Left lobe of liver (tissue), 2 donors: Measurements from ENCODE around the gene ZNF32. TPM values are rescaled to one million over a fixed set of nuclear protein-coding genes. Genes with fewer than 3 reads are reported as not detected.

Experiments used
- ATAC-seq: fragments of 200-7000 bp; cut with Tn5 transposase; one replicate; pipeline ENCODE4 v1.9.1; 2020; ENCODE audit warnings: mild to moderate bottlenecking, moderate library complexity
- DNase-seq: peaks from one replicate; pipeline ENCODE4 v3.0.0-alpha.2; 2020; ENCODE audit warnings: low spot score
- total RNA-seq: library from RNA; stranded (reverse); gene quantifications from one replicate; pipeline ENCODE4 v1.2.1, GENCODE V29; 2021
- donor health status: DM: no; HTN: no; CAD: no; lungs with moderate emphysema.
- donor health status: DM: no; HTN: yes; CAD: no.

Gene ZNF32
- total RNA-seq = 14.6 TPM

GRCh38 chr10:43648398-43649184, at the start of gene ZNF32:
Gene ZNF32 (minus strand): TSS chr10:43648881. CDS start chr10:43646133, 2,748 bp downstream.
- ATAC-seq (peak; percentile 98), DNase-seq (peak; percentile 91)

GRCh38 chr10:43698156-43698555, 49.5 kb upstream of the ZNF32 start:
- ATAC-seq = peak; percentile 66
- no peak for DNase-seq

GRCh38 chr10:43696909-43697483, 48.3 kb upstream of the ZNF32 start:
- DNase-seq = no peak
- no peak for ATAC-seq

- DNase-seq (no peak), ATAC-seq (no peak)
Observed at GRCh38 chr10:43695730-43696129, 47.0 kb upstream of the ZNF32 start.

GRCh38 chr10:43695321-43695720, 46.6 kb upstream of the ZNF32 start:
- DNase-seq (no peak), ATAC-seq (no peak)

GRCh38 chr10:43694526-43694925, 45.8 kb upstream of the ZNF32 start:
- DNase-seq (no peak), ATAC-seq (no peak)

- ATAC-seq (no peak), DNase-seq (no peak)
Observed at GRCh38 chr10:43693602-43694001, 44.9 kb upstream of the ZNF32 start.

GRCh38 chr10:43692051-43692825, 43.6 kb upstream of the ZNF32 start:
- ATAC-seq (no peak), DNase-seq (no peak)

GRCh38 chr10:43691485-43691884, 42.8 kb upstream of the ZNF32 start:
- no peak for DNase-seq
- ATAC-seq = no peak

GRCh38 chr10:43689955-43690771, 41.5 kb upstream of the ZNF32 start:
- peak; percentile 84 for DNase-seq
- ATAC-seq = peak; percentile 96

- DNase-seq (peak; percentile 62), ATAC-seq (peak; percentile 77)
Observed at GRCh38 chr10:43689618-43689954, 40.9 kb upstream of the ZNF32 start.

GRCh38 chr10:43689007-43689491, 40.4 kb upstream of the ZNF32 start:
- ATAC-seq (no peak), DNase-seq (no peak)

GRCh38 chr10:43688348-43688892, 39.7 kb upstream of the ZNF32 start:
- DNase-seq = no peak
- no peak for ATAC-seq

GRCh38 chr10:43687373-43687772, 38.7 kb upstream of the ZNF32 start:
- DNase-seq = no peak
- ATAC-seq = no peak

- DNase-seq = no peak
- no peak for ATAC-seq
Observed at GRCh38 chr10:43686414-43686813, 37.7 kb upstream of the ZNF32 start.

GRCh38 chr10:43685744-43686143, 37.1 kb upstream of the ZNF32 start:
- DNase-seq (no peak), ATAC-seq (peak; percentile 22)

GRCh38 chr10:43684292-43684559, 35.5 kb upstream of the ZNF32 start:
- no peak for ATAC-seq
- no peak for DNase-seq

GRCh38 chr10:43683451-43684291, 35.0 kb upstream of the ZNF32 start:
- ATAC-seq (peak; percentile 38), DNase-seq (no peak)

GRCh38 chr10:43682956-43683355, 34.3 kb upstream of the ZNF32 start:
- DNase-seq = no peak
- ATAC-seq = no peak

GRCh38 chr10:43681721-43682120, 33.0 kb upstream of the ZNF32 start:
- ATAC-seq (no peak), DNase-seq (no peak)
